Hepatocyte (in vitro differentiated cells): ENCODE data around the gene CEACAM16. TPM values are rescaled to one million over a fixed set of nuclear protein-coding genes. Genes with fewer than 3 reads are reported as not detected.

ENCODE experiments used
- DNase-seq: peaks from one replicate; pipeline ENCODE4 v3.0.0-alpha.2; 2016; ENCODE audit warnings: low spot score
- H2AFZ ChIP-seq: fragments of 200-600 bp; sonication (generic); 2 replicates; pipeline ENCODE4 v1.6.0; 2016; ENCODE audit warnings: antibody characterized with exemption, mild to moderate bottlenecking
- H3K27ac ChIP-seq: fragments of 200-600 bp; sonication (generic); 2 replicates; pipeline ENCODE4 v1.5.1; 2016; ENCODE audit warnings: mild to moderate bottlenecking
- H3K27me3 ChIP-seq: fragments of 200-600 bp; sonication (generic); 2 replicates; pipeline ENCODE4 v1.6.1; 2016
- H3K36me3 ChIP-seq: fragments of 200-600 bp; sonication (generic); replicated peaks from 2 replicates; pipeline ENCODE4 v1.5.1; 2016; ENCODE audit warnings: low read depth; ENCODE audit not compliant: insufficient read depth
- H3K4me1 ChIP-seq: fragments of 200-600 bp; sonication (generic); 2 replicates; pipeline ENCODE4 v1.5.1; 2016; ENCODE audit warnings: mild to moderate bottlenecking, moderate library complexity; ENCODE audit not compliant: insufficient read depth
- H3K4me2 ChIP-seq: fragments of 200-600 bp; sonication (generic); 2 replicates; pipeline ENCODE4 v1.6.0; 2016
- H3K4me3 ChIP-seq: fragments of 200-600 bp; sonication (generic); 2 replicates; pipeline ENCODE4 v1.5.1; 2016; ENCODE audit warnings: mild to moderate bottlenecking
- H3K79me2 ChIP-seq: fragments of 200-600 bp; sonication (generic); 2 replicates; pipeline ENCODE4 v1.6.0; 2017; ENCODE audit warnings: mild to moderate bottlenecking
- H3K9me2 ChIP-seq: fragments of 200-600 bp; sonication (generic); replicated peaks from 2 replicates; pipeline ENCODE4 v1.6.0; 2017; ENCODE audit warnings: mild to moderate bottlenecking; ENCODE audit not compliant: insufficient read depth
- H3K9me3 ChIP-seq: fragments of 200-600 bp; sonication (generic); 2 replicates; pipeline ENCODE4 v1.5.1; 2016; ENCODE audit warnings: low read depth, mild to moderate bottlenecking
- H4K20me1 ChIP-seq: fragments of 200-600 bp; sonication (generic); 2 replicates; pipeline ENCODE4 v1.6.0; 2016; ENCODE audit warnings: mild to moderate bottlenecking; ENCODE audit not compliant: insufficient read depth, poor library complexity, severe bottlenecking
- EZH2 ChIP-seq: fragments of 200-600 bp; sonication (generic); IDR thresholded peaks from 2 replicates; pipeline ENCODE4 v1.6.1; 2016; ENCODE audit warnings: antibody characterized with exemption, mild to moderate bottlenecking, borderline replicate concordance
- EZH2phosphoT487 ChIP-seq: fragments of 200-600 bp; sonication (generic); IDR thresholded peaks from one replicate; pipeline ENCODE4 v1.6.1; 2018; ENCODE audit warnings: antibody characterized with exemption, mild to moderate bottlenecking, low read depth, moderate library complexity; ENCODE audit not compliant: unreplicated experiment, severe bottlenecking
- WGBS: methylation state at CpG from one replicate; pipeline ENCODE4 v1.1.6; 2016; ENCODE audit warnings: low lambda C conversion rate; ENCODE audit errors: missing lambda C conversion rate; 5-methylcytosine and 5-hydroxymethylcytosine counted together
- polyA plus RNA-seq: library from polyadenylated mRNA; unstranded; fragments of >200 nt; fragmentation: Nextera tagmentation; extraction: Ambion mirVana; gene quantifications from 2 replicates; pipeline ENCODE4 v1.2.1, GENCODE V29; 2016
- total RNA-seq: library from RNA; depleted of rRNA; stranded (reverse); fragments of >200 nt; gene quantifications from 2 replicates; pipeline ENCODE4 v1.2.3, GENCODE V29; 2014
- TF ChIP-seq, protein P1 (sequence below): fragments of 200-600 bp; sonication (generic); IDR thresholded peaks from 2 replicates; pipeline ENCODE4 v1.5.1; 2016; ENCODE audit warnings: antibody characterized with exemption, mild to moderate bottlenecking; ENCODE audit not compliant: poor library complexity

CEACAM16 gene
- total and polyA plus RNA-seq, 2 experiments from 2014 or later: 0.73 TPM; not detected in 1

- peak; percentile 92 for DNase-seq
- under 1% methylated on average over 30 of the region's 88 CpGs for WGBS
Measured at GRCh38 chr19:44748426-44749254, 49.7 kb downstream of the CEACAM16 start, which contains the start of gene BCL3. BCL3 (plus strand) TSS chr19:44748708; CDS start chr19:44748791, 83 bp downstream.

GRCh38 chr19:44749292-44749691, 50.3 kb downstream of the CEACAM16 start:
- WGBS: 64% methylated on average over 1 of the region's 1 CpG
- H3K4me2 ChIP-seq: peak overlapping the region; percentile 99

More at GRCh38 chr19:44748426-44749254, 49.7 kb downstream of the CEACAM16 start, which contains the start of gene BCL3:
- no peaks in the 10 kb centered on the region for H3K9me2 ChIP-seq
- peaks cover 30% of the 10 kb centered on the region for H3K4me1 ChIP-seq
- no peaks in the 10 kb centered on the region for H3K27me3 ChIP-seq
- TF ChIP-seq, protein P1, sequence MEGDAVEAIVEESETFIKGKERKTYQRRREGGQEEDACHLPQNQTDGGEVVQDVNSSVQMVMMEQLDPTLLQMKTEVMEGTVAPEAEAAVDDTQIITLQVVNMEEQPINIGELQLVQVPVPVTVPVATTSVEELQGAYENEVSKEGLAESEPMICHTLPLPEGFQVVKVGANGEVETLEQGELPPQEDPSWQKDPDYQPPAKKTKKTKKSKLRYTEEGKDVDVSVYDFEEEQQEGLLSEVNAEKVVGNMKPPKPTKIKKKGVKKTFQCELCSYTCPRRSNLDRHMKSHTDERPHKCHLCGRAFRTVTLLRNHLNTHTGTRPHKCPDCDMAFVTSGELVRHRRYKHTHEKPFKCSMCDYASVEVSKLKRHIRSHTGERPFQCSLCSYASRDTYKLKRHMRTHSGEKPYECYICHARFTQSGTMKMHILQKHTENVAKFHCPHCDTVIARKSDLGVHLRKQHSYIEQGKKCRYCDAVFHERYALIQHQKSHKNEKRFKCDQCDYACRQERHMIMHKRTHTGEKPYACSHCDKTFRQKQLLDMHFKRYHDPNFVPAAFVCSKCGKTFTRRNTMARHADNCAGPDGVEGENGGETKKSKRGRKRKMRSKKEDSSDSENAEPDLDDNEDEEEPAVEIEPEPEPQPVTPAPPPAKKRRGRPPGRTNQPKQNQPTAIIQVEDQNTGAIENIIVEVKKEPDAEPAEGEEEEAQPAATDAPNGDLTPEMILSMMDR: no peak
- TF ChIP-seq EZH2 (no peak), EZH2phosphoT487 (no peak)
- H3K27ac ChIP-seq: peak within 1 kb of the TSS; percentile 100
- H3K9me3 ChIP-seq: no peaks in the 10 kb centered on the region
- peaks cover 29% of the 10 kb centered on the region for H3K79me2 ChIP-seq
- no peaks in the 10 kb centered on the region for H3K36me3 ChIP-seq
- peak within 1 kb of the TSS; percentile 53 for H2AFZ ChIP-seq
- H3K4me3 ChIP-seq: peak within 1 kb of the TSS; percentile 70
- no peaks in the 10 kb centered on the region for H4K20me1 ChIP-seq
- H3K4me2 ChIP-seq: peak within 1 kb of the TSS; percentile 99

GRCh38 chr19:44749994-44750393, 51.0 kb downstream of the CEACAM16 start:
- Histone ChIP-seq H3K79me2 (peaks cover 34% of the 10 kb centered on the region), H3K9me3 (no peaks in the 10 kb centered on the region), H4K20me1 (no peaks in the 10 kb centered on the region), H3K4me1 (peaks cover 38% of the 10 kb centered on the region), H2AFZ (no peak overlapping the region), H3K27me3 (no peaks in the 10 kb centered on the region), H3K27ac (no peak overlapping the region), H3K9me2 (no peaks in the 10 kb centered on the region), H3K4me3 (peak overlapping the region; percentile 70), H3K36me3 (no peaks in the 10 kb centered on the region), H3K4me2 (peak overlapping the region; percentile 99)
- TF ChIP-seq EZH2: no peak
- no peak for TF ChIP-seq EZH2phosphoT487
- TF ChIP-seq, protein P1: no peak
- no peak for DNase-seq
- 93% methylated on average over 10 of the region's 10 CpGs for WGBS

More at GRCh38 chr19:44749292-44749691, 50.3 kb downstream of the CEACAM16 start:
- H3K9me2 ChIP-seq: no peaks in the 10 kb centered on the region
- H3K4me1 ChIP-seq: peaks cover 37% of the 10 kb centered on the region
- TF ChIP-seq, protein P1: no peak
- TF ChIP-seq EZH2phosphoT487: no peak
- no peak for TF ChIP-seq EZH2
- no peaks in the 10 kb centered on the region for H3K9me3 ChIP-seq
- no peaks in the 10 kb centered on the region for H4K20me1 ChIP-seq
- peak overlapping the region; percentile 70 for H3K4me3 ChIP-seq
- H3K27ac ChIP-seq: peak overlapping the region; percentile 100
- H3K36me3 ChIP-seq: no peaks in the 10 kb centered on the region
- no peak for DNase-seq
- no peak overlapping the region for H2AFZ ChIP-seq
- no peaks in the 10 kb centered on the region for H3K27me3 ChIP-seq
- peaks cover 29% of the 10 kb centered on the region for H3K79me2 ChIP-seq
